ENCODE data around the gene ZNF556. TPM values are rescaled to one million over a fixed set of nuclear protein-coding genes. Genes with fewer than 3 reads are reported as not detected.
"Not testable (repeated sequence)": the region's sequence is repeated elsewhere in the genome, so short reads cannot be mapped to it uniquely, and the experiment has no call there.

The ZNF556 gene
- total RNA-seq, 1 experiment from 2014 or later, result not detected

DNA sequence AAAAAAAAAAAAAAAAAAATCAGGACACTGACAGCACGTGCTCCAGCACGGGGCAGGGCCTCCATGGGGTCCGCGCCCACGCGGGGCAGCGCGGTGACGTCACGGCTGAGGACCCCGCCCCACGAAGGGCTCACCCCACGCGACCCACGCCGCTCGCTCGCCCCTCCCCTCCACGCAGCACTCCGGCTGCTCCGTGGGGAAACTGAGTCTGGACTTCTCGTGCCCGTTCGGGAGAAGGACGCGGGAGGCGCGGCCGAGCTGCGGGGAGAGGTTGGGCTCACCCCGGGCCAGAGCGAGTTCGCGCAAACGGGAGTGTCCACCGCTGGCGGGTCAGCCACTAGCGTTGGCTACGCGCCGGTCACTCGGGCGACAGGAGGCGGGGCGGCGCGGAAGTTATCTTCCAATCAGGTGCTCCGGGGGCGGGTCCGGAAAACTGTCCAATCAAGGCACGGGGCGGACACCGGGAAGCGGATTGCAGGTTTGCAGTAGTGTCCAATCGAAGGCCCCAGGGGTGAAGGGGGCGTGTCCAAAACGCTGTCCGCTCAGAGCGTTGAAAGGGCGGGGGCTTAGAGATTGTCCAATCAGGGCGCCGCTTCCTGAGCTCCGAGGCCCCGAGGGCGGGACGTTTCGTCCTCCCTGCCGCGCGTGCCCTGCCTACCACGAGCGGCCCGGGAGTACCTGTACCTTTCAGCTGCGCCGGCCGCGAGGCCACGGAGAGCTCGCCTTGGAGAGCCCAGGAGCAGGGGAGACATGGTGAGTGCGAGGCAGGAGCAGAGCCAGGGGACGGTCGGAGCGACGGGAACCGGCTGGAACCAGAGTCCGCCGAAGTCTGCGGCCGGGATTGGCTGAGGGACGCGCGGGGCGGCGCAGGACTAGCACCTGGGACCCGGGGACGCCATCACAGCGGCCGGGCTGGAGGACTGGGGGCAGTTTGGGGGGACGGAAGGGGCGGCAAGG, 33.4 kb downstream of the ZNF556 start, which contains the start of gene ZNF57:
ZNF57 (plus strand) TSS at position 633 of the 957 bp plus-strand sequence; CDS start at position 751, 118 bp downstream.
- Histone ChIP-seq H3K9me3 (ENCODE audit: low read depth, low read length, poor library complexity, severe bottlenecking) (peaks cover 7% of the 10 kb centered on the region), H3K4me1 (ENCODE audit: insufficient read depth, low read length, poor library complexity, severe bottlenecking) (no peaks in the 10 kb centered on the region), H3K36me3 (ENCODE audit: insufficient read depth, low read length, poor library complexity, severe bottlenecking) (no peaks in the 10 kb centered on the region), H3K27me3 (replicated peaks; ENCODE audit: insufficient read depth, low read depth, low read length, poor library complexity) (no peaks in the 10 kb centered on the region), H3K4me3 (ENCODE audit: low read depth, low read length, poor library complexity, severe bottlenecking) (peak within 1 kb of the TSS; percentile 86), H3K27ac (ENCODE audit: low read depth, low read length, poor library complexity, severe bottlenecking) (peak within 1 kb of the TSS; percentile 83)
- ChIA-PET CTCF (interaction anchor here (0.5 to 0.7 kb wide), 2 partner anchors 8 to 813 kb away, joined by 4 read pairs; no protein-coding TSS in a partner anchor), POLR2A (ENCODE audit: low non-redundant PET) (interaction anchor here (0.6 kb wide), 1 partner anchor 50 kb away, joined by 4 read pairs; no protein-coding TSS in a partner anchor)
- TF ChIP-seq EZH2 (IDR thresholded peaks at IDR 0.05; ENCODE audit: borderline replicate concordance, low read depth, low read length, poor library complexity, severe bottlenecking), result no peak
- TF ChIP-seq, protein P1, sequence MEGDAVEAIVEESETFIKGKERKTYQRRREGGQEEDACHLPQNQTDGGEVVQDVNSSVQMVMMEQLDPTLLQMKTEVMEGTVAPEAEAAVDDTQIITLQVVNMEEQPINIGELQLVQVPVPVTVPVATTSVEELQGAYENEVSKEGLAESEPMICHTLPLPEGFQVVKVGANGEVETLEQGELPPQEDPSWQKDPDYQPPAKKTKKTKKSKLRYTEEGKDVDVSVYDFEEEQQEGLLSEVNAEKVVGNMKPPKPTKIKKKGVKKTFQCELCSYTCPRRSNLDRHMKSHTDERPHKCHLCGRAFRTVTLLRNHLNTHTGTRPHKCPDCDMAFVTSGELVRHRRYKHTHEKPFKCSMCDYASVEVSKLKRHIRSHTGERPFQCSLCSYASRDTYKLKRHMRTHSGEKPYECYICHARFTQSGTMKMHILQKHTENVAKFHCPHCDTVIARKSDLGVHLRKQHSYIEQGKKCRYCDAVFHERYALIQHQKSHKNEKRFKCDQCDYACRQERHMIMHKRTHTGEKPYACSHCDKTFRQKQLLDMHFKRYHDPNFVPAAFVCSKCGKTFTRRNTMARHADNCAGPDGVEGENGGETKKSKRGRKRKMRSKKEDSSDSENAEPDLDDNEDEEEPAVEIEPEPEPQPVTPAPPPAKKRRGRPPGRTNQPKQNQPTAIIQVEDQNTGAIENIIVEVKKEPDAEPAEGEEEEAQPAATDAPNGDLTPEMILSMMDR (conservative IDR thresholded peaks at IDR 0.05; ENCODE audit: low read depth, low read length), result no peak
- peak; percentile 99 for DNase-seq (ENCODE audit: low spot score)
- no TSS peak for BruUV-seq (replicated peaks)
- intact Hi-C loops (cut with micrococcal nuclease; ENCODE audit: unreplicated experiment), result no loop called here

DNA sequence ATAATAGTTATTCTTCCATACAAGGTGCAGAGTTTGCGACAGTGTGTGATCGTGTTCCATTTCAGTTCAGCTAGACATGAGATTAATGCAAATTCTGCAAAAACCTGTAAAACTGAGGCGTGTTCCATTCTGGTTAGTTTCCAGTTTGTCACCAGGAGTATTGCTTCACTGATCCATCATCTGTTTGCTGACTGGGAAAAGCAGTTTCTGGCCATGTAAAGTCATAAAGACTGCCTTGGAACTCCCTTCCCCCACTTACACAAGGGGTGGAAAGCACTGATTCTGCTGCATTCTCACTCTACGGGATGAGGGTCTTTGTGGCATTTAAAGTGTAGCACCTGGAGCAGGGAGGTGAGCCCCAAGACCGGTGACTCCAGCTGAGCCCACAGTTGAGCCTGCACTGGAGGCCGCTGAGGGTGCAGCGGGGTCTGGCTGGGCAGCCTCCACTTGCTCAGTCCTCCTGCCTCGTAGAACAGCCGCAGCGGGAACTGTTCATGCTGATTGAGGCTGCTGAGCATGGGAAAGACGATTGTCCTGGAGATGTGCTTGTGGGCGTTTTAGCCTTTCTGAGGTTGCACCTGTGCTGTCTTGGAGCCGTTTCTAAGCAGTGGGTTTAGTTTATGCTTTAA, 35.6 kb downstream of the ZNF556 start:
- no peak overlapping the region for H3K4me3 ChIP-seq (ENCODE audit: low read depth, low read length, poor library complexity, severe bottlenecking)
- no peaks in the 10 kb centered on the region for H3K9me3 ChIP-seq (ENCODE audit: low read depth, low read length, poor library complexity, severe bottlenecking)
- no peaks in the 10 kb centered on the region for H3K27me3 ChIP-seq (replicated peaks; ENCODE audit: insufficient read depth, low read depth, low read length, poor library complexity)
- intact Hi-C loops (cut with micrococcal nuclease; ENCODE audit: unreplicated experiment), result no loop called here
- ChIA-PET POLR2A (ENCODE audit: low non-redundant PET) (no interaction called here), CTCF (no interaction called here)
- no peak overlapping the region for H3K27ac ChIP-seq (ENCODE audit: low read depth, low read length, poor library complexity, severe bottlenecking)
- no peaks in the 10 kb centered on the region for H3K36me3 ChIP-seq (ENCODE audit: insufficient read depth, low read length, poor library complexity, severe bottlenecking)
- H3K4me1 ChIP-seq (ENCODE audit: insufficient read depth, low read length, poor library complexity, severe bottlenecking), result no peaks in the 10 kb centered on the region
- TF ChIP-seq, protein P1 (conservative IDR thresholded peaks at IDR 0.05; ENCODE audit: low read depth, low read length), result no peak
- no peak for TF ChIP-seq EZH2 (IDR thresholded peaks at IDR 0.05; ENCODE audit: borderline replicate concordance, low read depth, low read length, poor library complexity, severe bottlenecking)
- DNase-seq (ENCODE audit: low spot score), result no peak
- no TSS peak for BruUV-seq (replicated peaks)

DNA sequence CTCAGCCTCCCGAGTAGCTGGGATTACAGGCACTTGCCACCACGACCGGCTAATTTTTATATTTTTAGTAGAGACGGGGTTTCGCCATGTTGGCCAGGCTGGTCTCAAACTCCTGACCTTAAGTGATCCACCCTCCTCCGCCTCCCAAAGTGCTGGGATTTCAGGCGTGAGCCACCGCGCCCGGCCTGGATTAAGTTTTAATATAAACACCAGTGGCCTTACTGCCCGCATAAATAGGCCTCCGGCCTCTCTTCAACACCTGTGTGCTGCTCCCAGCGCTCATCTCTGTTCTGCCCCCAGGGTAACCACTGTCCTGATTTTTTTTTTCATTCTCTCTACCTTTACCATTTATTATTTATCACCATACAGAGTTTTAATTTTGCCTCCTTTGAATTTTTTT, 36.2 kb downstream of the ZNF556 start:
- BruUV-seq (replicated peaks); CTCF ChIA-PET: not testable (repeated sequence)

More for the DNA sequence above, 36.2 kb downstream of the ZNF556 start:
- H3K27me3 ChIP-seq (replicated peaks; ENCODE audit: insufficient read depth, low read depth, low read length, poor library complexity); H3K4me1 ChIP-seq (ENCODE audit: insufficient read depth, low read length, poor library complexity, severe bottlenecking); H3K4me3 ChIP-seq (ENCODE audit: low read depth, low read length, poor library complexity, severe bottlenecking); POLR2A ChIA-PET (ENCODE audit: low non-redundant PET); DNase-seq (ENCODE audit: low spot score); intact Hi-C loops (cut with micrococcal nuclease; ENCODE audit: unreplicated experiment); H3K36me3 ChIP-seq (ENCODE audit: insufficient read depth, low read length, poor library complexity, severe bottlenecking); H3K27ac ChIP-seq (ENCODE audit: low read depth, low read length, poor library complexity, severe bottlenecking); H3K9me3 ChIP-seq (ENCODE audit: low read depth, low read length, poor library complexity, severe bottlenecking): not testable (repeated sequence)

Measured in A673 (cell line).